HG02970 (cell line): ENCODE measurements around the gene ASB4.
"Not testable (repeated sequence)": the region's sequence is repeated elsewhere in the genome, so short reads cannot be mapped to it uniquely, and the experiment has no call there.

Source experiments
- ATAC-seq: cut with Tn5 transposase; IDR thresholded peaks from one replicate; pipeline ENCODE4 v1.9.1; 2021; ENCODE audit warnings: mild to moderate bottlenecking, moderate library complexity, moderate number of reproducible peaks; ENCODE audit not compliant: unreplicated experiment, low FRiP score

The ASB4 gene

DNA sequence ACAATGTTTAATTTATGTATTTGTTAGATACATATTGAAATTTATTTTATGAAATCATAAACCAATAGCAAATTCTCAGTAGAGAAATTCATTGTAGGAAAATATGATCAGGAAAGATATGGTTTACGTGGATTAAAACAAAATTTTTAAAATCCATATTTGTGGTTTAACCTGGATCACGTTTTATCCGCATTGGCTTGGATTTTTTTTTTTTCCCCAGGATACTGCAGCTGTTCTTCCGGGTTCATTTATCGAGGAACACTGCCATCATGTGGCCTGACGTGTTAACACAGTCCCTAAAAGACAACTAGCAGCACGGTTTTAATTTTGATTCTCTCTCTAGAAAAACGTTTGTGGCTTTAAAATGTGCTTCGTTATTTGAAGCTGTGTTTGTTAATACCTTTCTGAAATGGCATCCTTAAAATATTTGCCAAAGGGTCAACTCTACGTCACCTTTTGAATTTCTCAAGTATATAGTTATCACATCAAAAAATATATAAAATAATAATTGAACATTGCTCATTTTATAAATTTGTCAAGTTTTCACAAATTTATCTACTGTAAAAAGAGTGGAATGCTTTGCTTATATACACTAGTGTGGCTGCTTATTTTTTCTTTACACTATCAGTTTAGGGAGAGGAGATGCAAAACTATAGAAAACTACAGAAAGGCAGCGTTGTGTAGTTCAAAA lies 8.7 kb upstream of the ASB4 start:
- ATAC-seq: peak; percentile 55

DNA sequence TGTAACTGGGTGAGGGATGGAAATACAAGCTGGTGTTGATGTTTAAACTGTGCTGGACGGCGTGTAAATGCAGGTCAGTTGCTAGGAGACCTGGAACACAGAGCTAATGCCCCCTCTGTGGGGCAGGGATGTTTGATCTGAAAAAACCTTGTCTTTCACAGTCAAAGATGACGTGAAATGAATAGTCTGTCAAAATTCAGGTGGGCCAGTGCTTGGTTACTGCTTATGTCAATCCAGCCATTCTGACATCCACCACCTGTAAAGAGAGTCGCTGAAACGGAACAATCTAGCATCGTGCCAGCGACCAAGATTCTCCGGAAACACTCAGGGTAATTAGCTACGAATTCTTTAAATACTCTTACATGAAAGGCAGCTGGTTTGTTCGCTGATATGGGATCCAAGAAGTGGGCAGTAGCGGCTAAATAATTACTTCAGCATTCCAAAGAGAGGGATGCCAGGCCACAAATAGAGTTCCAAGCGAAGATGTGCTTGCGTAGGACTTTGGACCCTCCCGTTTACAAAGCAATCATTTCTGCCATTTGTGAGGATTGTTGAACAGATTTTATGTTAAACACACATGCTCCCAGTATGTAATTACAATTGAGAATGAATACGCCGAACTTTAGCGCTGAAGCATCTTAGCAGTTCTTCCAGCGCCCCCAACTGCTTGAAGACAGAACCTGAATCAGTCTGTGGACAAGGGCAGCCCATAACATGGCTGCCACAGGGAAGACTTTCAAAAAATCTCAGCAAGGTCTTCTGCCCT lies 7.3 kb upstream of the ASB4 start:
- no peak for ATAC-seq

DNA sequence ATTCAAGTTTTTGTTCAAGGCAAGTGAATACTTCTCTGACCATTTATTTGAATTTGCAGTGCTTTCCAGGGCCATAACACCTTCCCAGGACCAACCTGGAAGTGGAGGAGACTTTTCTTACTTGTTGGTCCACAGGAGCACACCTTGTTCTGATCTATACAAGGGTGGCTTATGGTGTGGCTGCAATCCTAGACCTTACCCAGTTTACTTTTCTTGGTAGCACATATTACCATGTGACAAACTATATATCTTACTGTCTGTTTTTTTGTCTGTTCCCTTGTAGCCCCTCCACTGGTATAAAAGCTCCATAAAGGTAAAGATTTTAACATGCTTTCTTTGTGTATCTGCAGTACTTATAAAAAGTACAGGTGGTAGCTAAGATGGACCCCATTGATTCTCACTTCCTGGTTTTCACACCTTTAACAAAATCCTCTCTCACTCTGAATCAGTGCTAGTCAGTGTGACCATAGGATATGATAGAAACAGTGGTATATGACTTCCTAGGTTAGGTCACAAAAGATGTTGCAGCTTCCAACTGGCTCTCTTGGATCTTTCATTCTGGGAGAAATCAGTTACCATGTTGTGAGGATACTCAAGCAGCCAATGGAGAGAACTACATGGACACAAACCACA lies 5.6 kb upstream of the ASB4 start:
- no peak for ATAC-seq

DNA sequence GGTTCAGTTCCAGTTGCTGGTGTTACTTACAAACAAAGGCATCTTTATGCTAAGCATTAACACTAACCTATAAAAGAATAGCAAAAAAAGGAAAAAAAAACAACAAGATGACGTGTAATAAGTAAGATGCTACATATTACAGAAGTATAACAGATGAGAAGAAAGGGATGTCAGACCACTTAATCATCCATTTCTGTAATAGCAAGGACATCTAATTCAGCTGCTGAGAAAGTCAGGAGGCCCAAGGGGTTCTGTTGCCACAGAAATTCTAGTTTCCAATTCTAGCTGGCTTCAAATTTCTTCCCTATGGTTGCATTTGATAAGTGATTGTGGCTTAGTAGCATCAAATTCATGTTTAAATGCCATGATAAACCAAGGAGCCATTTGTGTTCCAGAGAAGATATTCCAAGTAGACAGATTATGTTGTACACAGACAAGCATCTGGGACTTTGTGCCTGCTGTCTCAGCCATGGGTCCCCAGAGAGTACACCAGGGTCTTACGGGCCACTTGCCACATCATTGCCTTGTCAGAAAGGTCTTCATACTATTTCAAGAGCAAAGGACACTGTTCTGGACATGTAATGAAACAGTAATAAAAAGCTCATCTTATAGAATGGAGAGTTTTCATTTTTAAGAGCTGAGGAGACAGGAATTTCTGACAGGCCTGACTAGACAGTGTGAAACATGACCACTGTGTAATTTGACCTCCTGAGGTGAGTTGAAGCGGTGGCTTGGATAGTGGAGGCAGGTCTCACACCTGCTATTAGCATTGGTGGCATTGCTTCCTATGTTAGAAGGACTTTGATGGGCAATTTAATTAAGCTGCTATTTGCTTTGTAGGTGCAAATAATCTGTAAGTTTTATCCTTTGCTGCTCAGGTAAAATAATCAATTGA lies 4.2 kb upstream of the ASB4 start:
- no peak for ATAC-seq

DNA sequence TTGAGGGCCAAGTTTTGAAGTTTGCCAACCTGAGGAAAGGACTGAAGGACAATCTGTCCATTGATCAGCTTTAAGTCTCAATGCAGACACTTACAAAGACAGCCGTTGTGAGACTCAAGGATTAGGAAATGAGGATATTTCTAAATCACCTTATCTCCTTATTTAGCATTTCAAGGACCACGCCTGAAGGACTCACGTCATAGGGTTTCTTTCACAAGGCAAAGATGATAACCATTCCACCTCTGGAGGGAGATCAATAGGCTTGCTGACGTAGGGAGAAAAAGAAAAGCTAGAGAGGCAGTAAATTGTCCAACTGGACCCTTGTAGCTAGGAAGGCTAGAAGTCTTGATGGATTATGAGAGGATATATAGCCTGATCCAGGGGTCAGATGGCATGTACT lies 3.3 kb upstream of the ASB4 start:
- ATAC-seq: no peak

DNA sequence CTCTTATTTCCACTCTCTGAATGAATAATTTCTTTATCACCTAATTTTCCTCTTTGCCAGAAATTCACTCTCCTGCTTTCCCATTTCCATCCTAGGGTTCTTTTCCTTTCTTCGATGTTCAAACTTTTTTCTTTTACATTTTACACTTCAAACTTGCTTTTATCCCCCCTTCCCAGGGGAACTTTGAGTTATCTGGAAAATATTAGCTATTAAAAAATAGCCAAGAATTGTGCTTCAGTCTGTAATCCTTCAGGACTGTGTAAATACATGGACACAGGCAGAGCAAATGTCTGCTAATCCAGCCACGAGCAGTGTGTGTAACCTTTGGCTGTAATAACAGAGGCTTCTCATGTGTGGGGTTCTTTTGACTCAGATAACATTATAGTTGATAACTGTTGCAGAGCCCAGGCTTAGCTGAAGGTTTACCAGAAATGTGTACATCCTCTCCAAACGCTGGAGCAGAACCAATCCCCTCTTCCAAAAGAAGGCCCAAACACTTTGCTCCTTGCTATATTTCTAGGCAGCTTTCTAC lies 4.6 kb downstream of the ASB4 start:
- ATAC-seq: no peak

DNA sequence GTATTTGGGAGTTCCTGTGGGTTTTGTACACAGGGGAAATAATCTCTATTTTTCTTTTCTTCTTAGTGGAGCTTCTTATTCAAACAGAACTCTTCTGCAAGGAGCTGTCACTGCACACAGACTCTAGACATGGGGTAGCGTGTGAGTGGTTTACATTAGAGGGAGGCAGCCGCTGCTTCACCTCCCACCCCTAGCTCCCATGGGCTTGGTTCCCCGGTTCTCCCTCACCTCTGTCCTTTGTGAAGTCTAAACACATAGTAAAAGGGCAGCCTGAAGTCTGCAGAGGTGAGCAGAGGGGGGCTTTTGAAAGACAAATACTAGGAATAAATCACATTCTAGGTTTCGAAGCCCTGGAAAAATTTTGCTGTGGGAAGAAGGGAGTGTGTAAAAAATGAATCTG lies 5.5 kb downstream of the ASB4 start:
- no peak for ATAC-seq

DNA sequence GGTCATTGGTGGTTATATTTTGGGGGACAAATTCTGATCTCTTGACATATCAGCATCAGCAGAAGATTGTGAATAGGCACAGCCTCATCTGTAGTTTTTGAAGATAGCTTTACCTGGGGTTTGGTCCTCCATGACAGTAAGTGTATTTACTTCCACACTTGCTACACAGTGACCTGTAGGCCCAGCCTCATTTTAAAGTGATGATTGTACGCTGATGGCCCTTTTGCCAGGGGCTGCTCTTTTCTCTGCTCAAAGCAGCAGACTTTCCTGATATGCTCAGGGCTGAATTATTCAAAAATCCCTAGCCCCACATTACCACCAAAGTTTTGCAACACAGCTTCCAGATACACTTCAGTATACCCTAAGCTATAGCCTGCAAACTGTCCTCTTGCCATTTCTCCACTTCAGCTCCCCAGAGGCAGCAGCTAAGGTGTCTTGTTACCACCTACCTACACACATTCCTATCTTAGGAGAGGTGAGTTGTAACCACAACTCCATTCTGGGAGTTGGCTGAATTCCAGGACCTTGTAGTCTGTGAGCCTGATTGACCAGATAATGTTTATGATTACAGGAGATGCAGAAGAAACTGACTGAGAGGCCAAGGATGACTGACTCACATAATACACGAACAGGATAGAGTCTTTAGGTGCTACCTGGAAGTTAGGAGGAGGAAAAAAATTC lies 6.0 kb downstream of the ASB4 start:
- no peak for ATAC-seq

DNA sequence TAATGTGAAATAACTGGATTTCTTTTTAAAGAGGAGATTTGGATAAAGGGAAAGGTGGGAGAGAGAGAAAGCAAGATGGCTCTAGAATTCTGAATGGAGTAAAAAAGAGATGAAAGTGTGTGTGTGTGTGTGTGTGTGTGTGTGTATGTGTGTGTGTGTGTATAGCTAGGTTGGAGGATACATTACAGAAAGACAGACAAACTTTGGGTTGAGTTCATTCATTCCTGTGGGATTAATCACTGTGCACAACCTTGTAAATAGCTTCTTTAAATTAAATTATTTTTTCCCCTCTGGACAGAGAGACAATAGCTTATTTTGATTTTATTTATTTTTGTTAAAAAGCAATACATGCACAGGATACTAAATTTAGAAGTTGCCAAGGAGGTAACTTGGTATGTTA lies 7.5 kb downstream of the ASB4 start:
- ATAC-seq: no peak

DNA sequence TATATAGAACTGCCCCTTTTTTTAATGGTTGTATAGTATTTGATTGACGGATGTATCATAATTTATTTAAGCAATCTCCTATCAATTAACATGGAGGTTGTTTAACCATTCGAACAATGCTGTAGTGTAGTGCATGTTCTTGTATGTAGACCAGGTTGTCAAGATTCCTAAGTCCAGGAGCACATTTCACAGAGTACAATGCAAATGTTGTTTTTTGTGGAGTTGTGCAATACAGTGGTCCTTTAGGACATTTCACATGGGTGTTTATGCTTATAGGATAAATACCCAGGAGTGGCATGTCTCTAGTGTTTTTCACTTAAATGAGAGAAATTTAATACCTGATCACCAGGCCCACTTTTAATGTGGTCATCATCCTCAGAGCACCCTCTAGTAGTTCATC lies 8.1 kb downstream of the ASB4 start:
- no peak for ATAC-seq

DNA sequence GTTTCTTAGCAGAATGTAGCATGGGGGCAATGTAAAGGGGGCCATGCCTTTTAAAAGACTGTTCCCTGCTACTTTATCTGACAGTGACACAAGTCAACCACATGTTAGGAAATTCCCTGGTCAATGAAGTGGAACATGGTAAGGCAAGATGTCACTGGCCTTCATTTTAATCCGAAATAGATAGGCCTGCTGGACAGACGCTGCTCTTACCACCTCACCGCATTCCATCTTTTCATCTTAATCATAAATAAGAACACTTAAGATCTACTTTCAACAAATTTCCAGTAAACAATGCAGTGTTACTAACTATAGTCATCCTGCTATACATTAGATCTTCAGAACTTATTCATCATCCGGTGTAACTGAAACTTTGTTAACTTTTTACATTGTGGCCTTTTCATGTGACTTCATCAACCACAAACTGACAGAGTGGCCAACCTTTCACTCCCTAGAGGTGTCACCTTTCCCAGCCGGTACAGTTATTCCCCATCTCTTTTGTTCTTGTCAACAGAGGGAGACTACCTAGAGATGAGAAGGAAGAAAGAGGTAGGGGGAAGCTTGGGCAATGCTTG lies 15.6 kb downstream of the ASB4 start:
- ATAC-seq: peak; percentile 84

DNA sequence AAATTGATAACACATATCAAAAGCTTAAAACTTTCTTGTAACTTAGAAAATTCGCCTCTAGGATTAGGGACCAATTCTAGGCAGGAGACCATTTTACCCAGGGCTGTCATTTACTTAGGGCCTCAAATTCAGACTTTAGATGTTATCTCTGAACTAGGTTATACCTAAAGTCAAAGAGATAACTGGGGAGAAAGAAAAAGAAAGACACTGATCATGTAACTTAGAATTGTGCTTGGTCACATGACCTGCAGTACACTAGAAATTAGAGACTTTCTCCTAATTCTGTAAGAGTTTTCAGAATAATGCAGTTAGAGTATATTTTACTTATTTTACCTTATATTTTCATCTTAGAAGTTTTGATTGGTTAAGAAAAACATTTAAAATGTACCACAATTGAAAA lies 16.7 kb downstream of the ASB4 start:
- ATAC-seq: no peak

DNA sequence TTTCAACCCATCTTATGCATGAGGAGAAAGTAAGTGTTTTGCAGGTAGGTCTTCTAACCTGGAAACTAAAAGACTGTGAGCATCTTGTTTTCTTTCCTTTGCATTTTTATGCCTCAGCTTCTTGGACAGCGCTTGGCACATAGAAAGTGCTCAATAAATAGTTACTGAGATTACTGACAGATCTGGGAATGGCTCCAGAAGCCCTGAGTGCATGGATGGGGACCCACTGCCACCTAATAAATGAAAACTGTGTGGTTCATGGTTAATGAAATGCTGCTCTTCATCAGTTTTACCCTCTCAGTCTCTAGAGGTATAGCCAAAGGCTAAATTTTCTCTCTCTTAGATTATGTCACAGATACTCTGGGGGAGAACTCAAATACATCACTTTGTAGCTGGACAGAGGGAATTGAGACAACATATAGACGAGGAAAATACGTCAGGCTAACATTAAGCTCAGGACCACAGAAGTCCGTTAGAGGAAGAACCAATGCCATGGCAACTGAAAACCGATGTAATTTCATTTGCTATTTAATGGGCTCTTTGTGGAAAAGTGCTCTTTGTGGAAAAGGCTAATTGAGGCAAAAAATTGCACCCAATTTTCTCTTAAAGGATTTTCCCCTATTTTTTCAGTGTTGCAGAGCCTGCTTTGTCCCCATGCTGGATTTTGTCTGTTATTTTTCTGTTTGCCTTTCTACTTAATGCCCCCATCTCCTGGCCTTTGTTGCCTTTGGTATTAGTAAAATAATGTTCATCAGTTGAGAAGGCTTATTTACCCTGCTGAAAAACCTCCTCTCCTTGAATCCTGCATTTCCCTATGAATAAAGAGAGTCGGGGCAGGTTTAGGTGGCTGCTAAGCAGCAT lies 17.8 kb downstream of the ASB4 start:
- ATAC-seq: no peak

DNA sequence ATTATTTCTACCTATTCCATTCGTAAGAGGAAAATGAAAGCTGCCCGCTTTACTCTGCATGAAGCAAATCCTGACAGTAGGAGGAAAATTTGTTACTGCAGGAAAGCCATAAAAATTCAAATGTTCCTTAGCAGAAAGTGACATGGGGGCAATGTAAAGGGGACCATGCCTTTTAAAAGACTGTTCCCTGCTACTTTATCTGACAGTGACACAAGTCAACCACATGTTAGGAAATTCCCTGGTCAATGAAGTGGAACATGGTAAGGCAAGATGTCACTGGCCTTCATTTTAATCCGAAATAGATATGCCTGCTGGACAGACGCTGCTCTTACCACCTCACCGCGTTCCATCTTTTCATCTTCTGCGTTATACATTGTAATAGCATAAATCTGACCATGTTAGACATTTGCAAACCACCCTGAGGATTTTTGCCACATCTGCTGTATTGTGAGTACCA lies 18.4 kb downstream of the ASB4 start:
- ATAC-seq: not testable (repeated sequence)

DNA sequence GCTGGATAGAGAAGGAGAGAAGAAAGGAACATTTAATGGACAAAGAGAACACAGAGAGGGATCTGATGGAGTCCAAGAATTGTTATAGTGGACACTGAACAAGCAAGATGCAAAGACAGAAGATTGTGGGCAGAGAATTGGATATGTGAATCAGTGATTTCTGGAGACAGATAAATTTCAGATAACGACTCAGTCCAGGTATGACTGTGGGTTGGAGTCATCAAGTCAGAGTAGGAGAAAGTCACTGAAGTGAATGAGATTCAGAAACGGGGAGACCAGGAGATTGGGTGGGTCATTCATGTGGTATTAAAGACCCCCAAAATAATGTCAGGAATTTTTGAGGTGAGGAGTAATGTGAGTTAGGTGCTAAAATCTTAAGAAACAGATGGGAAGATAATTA lies 23.0 kb downstream of the ASB4 start:
- no peak for ATAC-seq

DNA sequence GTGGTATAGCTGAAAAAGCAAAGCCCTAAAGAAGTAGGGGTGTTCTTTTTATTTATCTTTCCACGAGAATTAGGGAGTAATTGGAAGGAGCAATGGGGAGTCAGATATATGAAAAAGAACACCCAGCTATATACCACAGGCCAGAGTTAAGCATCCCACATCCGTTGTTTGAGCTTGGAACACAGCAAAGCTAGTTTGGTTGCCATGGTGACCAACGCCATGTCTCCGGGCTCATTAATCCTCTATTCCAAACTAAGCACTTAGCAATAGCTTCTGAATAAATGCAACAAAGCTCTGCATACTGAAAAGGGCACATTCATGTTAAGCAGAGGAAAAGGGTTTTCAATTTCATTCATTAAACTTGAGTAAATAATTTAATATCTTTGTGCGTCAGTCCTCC lies 23.5 kb downstream of the ASB4 start:
- ATAC-seq: peak; percentile 52

DNA sequence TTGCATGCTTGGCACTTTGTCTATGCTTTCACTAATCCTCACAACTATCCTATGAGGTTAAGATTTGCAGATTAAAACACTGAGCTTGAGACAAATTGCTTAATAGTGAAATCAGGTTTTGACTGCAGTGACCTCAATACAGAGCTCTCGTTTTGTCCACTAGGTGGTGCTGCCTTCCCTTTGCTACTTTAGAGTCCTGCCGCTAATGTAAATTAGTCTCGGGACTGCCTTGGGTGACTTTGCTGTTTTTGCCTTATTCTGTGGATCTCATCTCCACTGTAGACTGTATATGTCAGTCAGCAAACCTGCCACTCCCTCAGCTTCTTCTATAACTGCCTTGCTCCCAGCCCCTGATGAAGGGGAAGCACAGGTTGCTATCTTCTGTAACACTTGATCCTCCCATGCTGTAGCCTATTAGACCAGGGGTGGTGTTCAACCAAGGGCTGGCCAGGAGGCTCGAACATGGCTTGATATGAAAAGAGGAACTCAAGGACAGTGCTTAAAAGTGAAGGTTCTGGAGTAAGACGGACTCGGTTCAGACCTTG lies 26.0 kb downstream of the ASB4 start:
- peak; percentile 85 for ATAC-seq

DNA sequence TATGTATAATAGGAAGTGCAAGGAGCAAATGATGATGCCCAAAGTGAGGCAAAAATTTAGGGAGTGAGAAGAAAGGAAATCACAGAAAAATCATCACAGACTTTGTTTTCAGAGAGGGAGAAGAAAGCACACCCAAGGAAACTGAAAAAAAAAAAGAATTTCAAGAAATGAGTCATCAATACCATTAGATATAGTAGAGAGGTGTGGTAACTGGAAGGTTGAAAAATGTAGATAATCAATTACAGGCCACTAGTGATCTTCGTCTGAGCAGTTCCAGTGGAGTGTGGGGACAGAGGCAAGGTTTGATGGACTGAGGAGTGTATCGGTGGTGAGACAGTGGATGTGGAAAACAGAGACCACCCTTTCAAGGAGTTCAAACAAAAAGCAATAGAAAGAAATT lies 31.7 kb downstream of the ASB4 start:
- peak; percentile 73 for ATAC-seq
